NCI-H2227 (cell line): Measurements from ENCODE around the gene RUNX2.

ENCODE experiments used
- DNase-seq: peaks from one replicate; lab custom pipeline; 2025; ENCODE audit not compliant: unreplicated experiment; lab: John Stamatoyannopoulos, UW

Gene RUNX2

GRCh38 chr6:45411959-45412358 lies 83.8 kb downstream of the RUNX2 start:
- DNase-seq = no peak

GRCh38 chr6:45415315-45415714 lies 87.2 kb downstream of the RUNX2 start:
- DNase-seq = no peak

GRCh38 chr6:45415788-45416518 lies 87.8 kb downstream of the RUNX2 start:
- no peak for DNase-seq

DNA sequence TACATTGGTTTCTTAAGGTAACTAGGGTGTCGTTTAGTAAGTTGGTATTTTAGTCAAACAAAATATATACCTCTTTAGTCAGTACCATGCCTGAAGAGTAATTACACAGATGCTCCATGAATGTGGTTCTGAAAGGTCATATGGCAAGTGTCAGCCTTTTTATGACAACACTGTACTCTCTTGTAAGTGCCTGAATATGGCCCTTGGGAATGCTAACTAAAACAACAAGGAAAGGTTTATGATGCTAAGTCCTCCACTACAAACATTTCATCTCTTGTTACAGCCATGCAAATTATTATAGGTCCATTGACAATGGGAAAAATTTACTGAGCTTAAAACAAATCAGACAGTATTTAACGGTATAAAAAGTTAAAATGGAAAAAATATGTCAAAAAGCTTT lies 88.6 kb downstream of the RUNX2 start:
- no peak for DNase-seq

- no peak for DNase-seq
Measured at GRCh38 chr6:45417436-45417835, 89.3 kb downstream of the RUNX2 start.

DNA sequence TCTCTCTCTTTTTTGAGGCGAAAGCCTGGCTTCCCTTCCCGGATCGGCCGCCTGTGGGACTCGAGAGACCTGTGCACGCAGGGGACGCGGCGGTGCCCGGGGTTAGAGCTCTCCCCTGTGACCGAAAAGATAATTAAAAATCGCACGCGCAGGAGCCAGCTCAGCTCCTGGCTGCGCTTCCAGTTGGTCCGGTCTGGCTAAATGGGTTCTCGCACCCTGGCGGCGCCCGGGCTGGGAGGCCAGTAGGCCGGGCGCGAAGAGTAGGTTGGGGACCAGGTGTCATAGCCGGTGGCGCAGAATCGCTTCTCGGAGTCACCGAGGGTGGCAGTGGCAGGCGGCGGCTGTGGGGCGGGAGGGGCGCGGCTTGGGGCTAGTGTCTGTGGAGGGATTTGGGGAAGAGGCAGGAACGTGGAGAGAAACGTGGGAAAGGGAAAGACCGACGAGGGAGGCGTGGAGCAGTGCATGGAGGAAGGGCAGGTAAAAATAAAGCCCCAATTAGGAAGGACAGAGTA lies 91.5 kb downstream of the RUNX2 start:
- peak; percentile 32 for DNase-seq

DNA sequence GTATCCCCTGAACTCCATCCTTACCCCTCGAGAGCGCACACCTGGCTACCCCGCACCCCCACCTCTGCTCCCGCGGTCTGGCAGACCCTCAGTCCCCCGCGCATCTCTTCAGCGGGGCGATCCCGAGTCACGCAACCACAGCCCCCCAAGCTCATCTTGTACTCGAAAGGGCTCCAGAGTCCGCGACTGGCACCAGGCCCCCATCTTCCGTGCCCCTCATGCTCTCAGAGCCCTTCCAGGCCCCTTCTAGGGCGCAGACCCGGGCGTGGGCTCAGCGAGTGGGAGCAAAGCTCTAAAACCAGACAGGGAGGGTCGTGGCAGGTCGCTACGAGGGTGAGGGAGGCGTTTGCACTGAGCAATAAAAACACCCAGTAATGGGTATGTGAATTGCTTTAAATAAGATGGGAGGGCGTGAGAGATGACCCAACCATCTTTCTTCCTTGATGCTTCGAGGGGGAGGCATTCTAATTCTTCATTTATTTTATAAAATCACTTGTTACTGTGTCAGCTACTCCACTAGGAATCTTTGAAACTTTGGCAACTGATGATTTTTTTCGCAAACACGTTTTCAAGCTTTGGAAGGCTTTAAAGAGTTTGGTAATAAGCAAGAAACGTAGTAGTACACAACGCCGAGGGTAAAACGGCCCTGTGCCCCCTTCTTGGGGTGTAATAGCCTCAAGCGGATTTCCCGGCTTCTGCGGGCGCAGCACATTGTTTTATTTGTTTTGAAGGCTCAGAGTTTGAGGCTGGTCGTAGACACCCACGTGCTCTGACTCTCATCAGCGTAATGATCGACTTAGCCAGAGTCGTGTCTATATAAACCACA lies 92.2 kb downstream of the RUNX2 start:
- no peak for DNase-seq

DNA sequence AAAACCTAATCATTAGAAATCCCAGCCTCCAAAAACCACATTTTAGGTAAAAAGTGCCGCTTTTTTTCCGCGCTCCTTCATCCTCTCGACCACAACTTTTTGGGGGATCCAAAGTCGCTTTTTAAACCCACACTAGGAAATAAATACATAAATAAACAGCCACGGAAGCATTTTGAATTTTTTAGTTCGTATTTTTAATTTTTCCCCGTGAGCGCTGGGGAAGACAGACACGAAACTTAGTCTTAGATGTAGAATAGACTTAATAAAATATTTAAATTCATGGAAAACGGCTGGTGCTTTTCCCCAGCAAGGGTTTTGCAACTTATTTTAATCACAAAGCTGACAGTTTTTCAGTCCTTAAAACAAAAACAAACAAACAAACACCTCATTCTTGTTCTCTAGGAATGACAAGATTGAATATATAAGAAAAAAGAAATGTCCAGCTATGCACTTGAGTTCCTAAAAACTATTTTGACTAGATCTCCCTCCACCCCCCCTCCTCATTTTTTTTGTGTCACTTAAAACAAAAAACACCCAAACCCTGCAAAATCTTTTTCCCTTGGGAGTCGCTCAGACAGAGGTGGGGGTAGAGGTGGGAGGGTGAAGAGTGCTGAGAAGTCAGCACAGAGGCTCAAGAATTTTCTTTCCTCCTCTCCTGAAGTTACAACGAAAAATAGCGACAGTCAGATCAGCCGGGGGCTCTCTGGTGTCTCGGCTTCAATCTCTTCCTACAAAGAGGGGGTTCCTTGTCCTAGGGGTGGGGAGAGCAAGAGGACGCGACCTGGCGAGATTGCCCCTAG lies 93.0 kb downstream of the RUNX2 start:
- no peak for DNase-seq

GRCh38 chr6:45421709-45422502 lies 93.8 kb downstream of the RUNX2 start:
- peak; percentile 57 for DNase-seq

- DNase-seq = peak; percentile 19
Measured at GRCh38 chr6:45422503-45423110, 94.5 kb downstream of the RUNX2 start.

DNA sequence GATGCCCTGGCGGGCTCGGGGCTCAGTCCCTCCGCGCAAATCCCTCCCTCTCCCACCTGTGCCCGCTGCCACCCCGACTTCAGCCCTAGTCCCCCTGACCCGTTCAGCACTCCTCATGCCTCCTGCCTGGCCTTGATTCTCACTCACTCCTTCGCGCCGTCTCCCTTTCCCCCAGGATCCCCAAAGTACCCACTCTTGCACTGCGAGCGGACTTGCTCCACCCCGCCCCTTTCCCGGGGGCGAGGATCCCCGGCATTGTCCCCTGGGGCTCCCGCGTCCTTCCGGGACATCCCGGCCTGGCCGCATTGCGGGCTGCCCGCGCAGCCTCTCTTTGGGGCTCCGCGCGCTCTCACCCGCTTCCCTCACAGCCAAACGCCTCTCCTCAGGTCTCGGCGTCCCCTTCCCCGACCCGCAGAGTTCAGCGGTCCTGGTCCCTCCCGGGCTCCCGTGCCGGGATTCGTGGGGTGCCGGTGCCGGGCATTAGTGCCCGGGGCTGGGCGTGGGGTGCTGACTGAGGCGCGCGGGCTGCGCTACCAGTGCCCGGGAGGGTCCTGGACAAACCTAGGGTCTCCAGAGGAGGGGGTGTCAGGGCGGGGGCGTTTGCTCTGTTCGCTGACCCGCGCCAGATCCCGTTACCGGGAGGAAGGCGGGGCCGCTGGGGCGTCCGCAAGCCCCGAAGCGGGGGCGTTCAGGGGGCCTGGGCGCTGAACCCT lies 95.1 kb downstream of the RUNX2 start:
- no peak for DNase-seq

- DNase-seq = no peak
Measured at GRCh38 chr6:45423824-45424450, 95.8 kb downstream of the RUNX2 start.

DNA sequence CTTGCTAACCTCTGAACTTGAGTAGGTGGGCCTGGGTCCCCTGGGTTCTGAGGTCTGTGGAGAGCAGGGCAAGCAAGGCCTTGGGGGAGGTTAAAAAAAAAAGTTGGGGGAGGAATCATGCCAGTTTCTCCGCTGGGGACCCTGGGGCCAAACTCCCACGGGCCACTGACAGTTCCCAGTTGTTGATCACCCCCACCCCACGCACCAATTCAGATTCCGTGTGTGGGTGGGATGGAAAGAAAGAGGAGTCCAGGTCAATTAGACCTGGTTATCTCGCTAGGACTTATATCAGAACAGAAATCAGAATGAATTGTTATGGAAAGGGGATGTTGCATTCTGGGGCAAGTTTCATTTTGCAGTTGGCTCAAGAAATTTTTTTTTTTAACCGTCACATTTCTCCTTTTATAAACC lies 96.3 kb downstream of the RUNX2 start:
- DNase-seq = no peak

- DNase-seq = no peak
Measured at GRCh38 chr6:45426251-45426650, 98.1 kb downstream of the RUNX2 start.

GRCh38 chr6:45427726-45428125 lies 99.6 kb downstream of the RUNX2 start:
- no peak for DNase-seq

GRCh38 chr6:45428727-45429126 lies 100.6 kb downstream of the RUNX2 start:
- no peak for DNase-seq

DNA sequence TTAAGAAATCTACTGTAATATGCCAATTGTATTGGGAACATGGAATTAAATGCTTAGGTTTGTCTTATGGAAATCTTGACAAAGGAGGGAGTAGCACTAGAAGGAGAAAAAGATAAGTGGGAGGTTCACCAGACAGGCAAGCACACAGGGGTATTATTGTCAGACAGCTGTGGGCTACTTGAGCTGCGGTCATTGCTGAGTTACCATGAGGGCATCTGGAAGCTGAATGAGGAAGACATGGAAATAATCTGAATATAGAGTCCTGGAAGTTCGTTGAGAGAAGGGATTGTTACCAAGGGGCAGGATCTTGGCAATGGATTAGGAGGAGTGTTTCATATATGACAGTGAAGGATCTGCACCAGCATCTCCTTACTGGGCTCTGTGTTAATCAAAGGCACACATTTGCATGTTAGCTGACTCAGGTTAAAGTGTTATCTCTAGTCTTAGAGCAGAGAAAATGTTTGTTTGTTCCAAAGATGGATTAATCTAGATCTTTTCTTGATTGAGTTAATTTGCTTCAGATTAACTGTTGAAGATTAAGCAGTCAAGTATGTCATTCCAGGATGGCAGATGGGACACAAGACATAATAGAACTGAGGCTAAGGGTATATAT lies 102.6 kb downstream of the RUNX2 start:
- no peak for DNase-seq

GRCh38 chr6:45431317-45432065 lies 103.4 kb downstream of the RUNX2 start:
- no peak for DNase-seq
